ENCODE measurements around the gene GLRA3.

GRCh38 chr4:174860588-174860987 lies 31.5 kb upstream of the GLRA3 start:
- no peak for TF ChIP-seq EZH2 (IDR thresholded peaks at IDR 0.05; ENCODE audit: insufficient read depth, poor library complexity, severe bottlenecking)
- no peak for TF ChIP-seq EZH2phosphoT487 (IDR thresholded peaks at IDR 0.05; ENCODE audit: insufficient read depth, low read depth)

Measured in GM23248 (cell line).